ENCODE data around the gene GARS1. TPM values are rescaled to one million over a fixed set of nuclear protein-coding genes. Genes with fewer than 3 reads are reported as not detected.

Gene GARS1
- total RNA-seq, 4 donors from 2014 or later: 79.2 to 125 (median 97.3) TPM

GRCh38 chr7:30556840-30557239 is 37.8 kb upstream of the GARS1 start:
- DNase-seq: no peak
- intact Hi-C loops (cut with DNase I): loop anchor here (5.0 to 10.0 kb wide), 2 partner anchors 40 to 282 kb away; no protein-coding TSS in a partner anchor

GRCh38 chr7:30557245-30557644 is 37.4 kb upstream of the GARS1 start:
- Histone ChIP-seq H3K36me3 (peaks cover 0 to 21% (median 4%) of the 10 kb centered on the region in 3 donors), H3K27me3 (no peaks in the 10 kb centered on the region), H3K4me1 (peaks cover 0 to 38% (median under 1%) of the 10 kb centered on the region in 3 donors), H3K9me3 (no peaks in the 10 kb centered on the region), H3K4me3 (no peak overlapping the region), H3K27ac (peak overlapping the region in 1 of 4 donors; percentile 13)
- WGBS, 2 donors: 93 to 100% methylated on average over 1 of the region's 1 CpG
- intact Hi-C loops (cut with DNase I): loop anchor here (5.0 to 10.0 kb wide), 2 partner anchors 40 to 282 kb away; no protein-coding TSS in a partner anchor
- TF ChIP-seq POLR2A (IDR thresholded peaks at IDR 0.05): no peak
- no peak for TF ChIP-seq CTCF (IDR thresholded peaks at IDR 0.05)
- DNase-seq: no peak

More at GRCh38 chr7:30556840-30557239, 37.8 kb upstream of the GARS1 start:
- 35 to 58% methylated on average over 5 to 6 of the region's 6 CpGs for whole genome bisulfite sequencing, 2 donors
- peaks cover 0 to 19% (median 4%) of the 10 kb centered on the region in 3 donors for H3K36me3 ChIP-seq
- peaks cover 0 to 36% (median 0%) of the 10 kb centered on the region in 3 donors for H3K4me1 ChIP-seq
- H3K27ac ChIP-seq: peak overlapping the region in 2 of 4 donors; percentile 35 to 46
- TF ChIP-seq CTCF (IDR thresholded peaks at IDR 0.05) (no peak), POLR2A (IDR thresholded peaks at IDR 0.05) (no peak)
- H3K9me3 ChIP-seq: no peaks in the 10 kb centered on the region
- H3K27me3 ChIP-seq: no peaks in the 10 kb centered on the region
- no peak overlapping the region for H3K4me3 ChIP-seq

- Histone ChIP-seq H3K4me1 (peaks cover 0 to 59% (median 14%) of the 10 kb centered on the region in 3 donors), H3K27ac (no peak overlapping the region), H3K27me3 (no peaks in the 10 kb centered on the region), H3K9me3 (no peaks in the 10 kb centered on the region), H3K36me3 (peaks cover 0 to 28% (median 2%) of the 10 kb centered on the region in 3 donors), H3K4me3 (no peak overlapping the region)
- no peak for DNase-seq
- intact Hi-C loops (cut with DNase I): loop anchor here (5.0 to 10.0 kb wide), 3 partner anchors 42 to 395 kb away; no protein-coding TSS in a partner anchor
- WGBS, 2 donors: 51 to 78% methylated on average over 5 of the region's 5 CpGs
- no peak for TF ChIP-seq CTCF (IDR thresholded peaks at IDR 0.05)
- no peak for TF ChIP-seq POLR2A (IDR thresholded peaks at IDR 0.05)
Observed at GRCh38 chr7:30559611-30560010, 35.1 kb upstream of the GARS1 start.

- Histone ChIP-seq H3K9me3 (no peaks in the 10 kb centered on the region), H3K27ac (no peak overlapping the region), H3K4me1 (peaks cover 0 to 56% (median 14%) of the 10 kb centered on the region in 3 donors), H3K4me3 (no peak overlapping the region), H3K27me3 (no peaks in the 10 kb centered on the region), H3K36me3 (peaks cover 0 to 46% (median 0%) of the 10 kb centered on the region in 3 donors)
- WGBS, 2 donors: 70 to 82% methylated on average over 6 of the region's 6 CpGs
- DNase-seq: no peak
- intact Hi-C loops (cut with DNase I): loop anchor here (10.0 kb wide), 1 partner anchor 397 kb away; no protein-coding TSS in a partner anchor
- TF ChIP-seq POLR2A (IDR thresholded peaks at IDR 0.05) (no peak), CTCF (IDR thresholded peaks at IDR 0.05) (no peak)
Observed at GRCh38 chr7:30561389-30561788, 33.3 kb upstream of the GARS1 start.

- no peak overlapping the region for H3K4me3 ChIP-seq
- no peaks in the 10 kb centered on the region for H3K27me3 ChIP-seq
- H3K36me3 ChIP-seq: peaks cover 0 to 54% (median 0%) of the 10 kb centered on the region in 3 donors
- 68% methylated on average over 5 to 6 of the region's 6 CpGs for WGBS, 2 donors
- intact Hi-C loops (cut with DNase I): loop anchor here (10.0 kb wide), 1 partner anchor 398 kb away; no protein-coding TSS in a partner anchor
- TF ChIP-seq POLR2A (IDR thresholded peaks at IDR 0.05): no peak
- H3K9me3 ChIP-seq: no peaks in the 10 kb centered on the region
- no peak for DNase-seq
- peaks cover 0 to 45% (median 14%) of the 10 kb centered on the region in 3 donors for H3K4me1 ChIP-seq
- peak overlapping the region in 1 of 4 donors; percentile 49 for H3K27ac ChIP-seq
Observed at GRCh38 chr7:30562498-30562897, 32.2 kb upstream of the GARS1 start.
